ENCODE results near the gene POLR3C. TPM values are rescaled to one million over a fixed set of nuclear protein-coding genes. Genes with fewer than 3 reads are reported as not detected.
"Not testable (repeated sequence)": the region's sequence is repeated elsewhere in the genome, so short reads cannot be mapped to it uniquely, and the experiment has no call there.

The POLR3C gene
- total RNA-seq, 6 donors from 2014 or later = 15.9 to 40.9 (median 26.7) TPM

DNA sequence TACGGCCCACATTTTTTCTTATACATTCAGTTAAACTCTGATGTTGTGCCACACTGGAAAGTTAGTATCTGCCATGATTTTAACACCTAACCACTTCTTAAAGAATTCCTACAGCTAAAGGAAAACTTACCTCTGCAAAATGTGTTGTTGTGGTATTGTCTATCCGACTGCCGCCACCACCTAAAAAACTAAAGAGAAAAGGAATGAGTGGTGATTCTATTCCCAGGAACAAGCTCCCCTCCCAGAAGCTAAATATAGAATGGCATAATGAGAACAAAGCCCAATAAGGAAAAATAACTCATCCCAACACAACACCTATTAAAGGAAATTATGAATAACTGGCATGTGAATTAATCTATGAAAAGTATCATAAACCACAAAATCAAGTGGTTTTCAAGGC is 39.6 kb upstream of the POLR3C start:
- WGBS, 2 donors = 93 to 94% methylated on average over 3 of the region's 3 CpGs
- H3K9me3 ChIP-seq = no peaks in the 10 kb centered on the region
- DNase-seq = no peak
- peaks cover 0 to 30% (median 3%) of the 10 kb centered on the region in 4 donors for H3K36me3 ChIP-seq
- no peak for ATAC-seq (ENCODE audit: low FRiP score in 2 of 2)
- H3K27me3 ChIP-seq = no peaks in the 10 kb centered on the region
- no peak for TF ChIP-seq POLR2A (IDR thresholded peaks at IDR 0.05)
- no peak for TF ChIP-seq EP300 (IDR thresholded peaks at IDR 0.05)
- TF ChIP-seq, protein P1, sequence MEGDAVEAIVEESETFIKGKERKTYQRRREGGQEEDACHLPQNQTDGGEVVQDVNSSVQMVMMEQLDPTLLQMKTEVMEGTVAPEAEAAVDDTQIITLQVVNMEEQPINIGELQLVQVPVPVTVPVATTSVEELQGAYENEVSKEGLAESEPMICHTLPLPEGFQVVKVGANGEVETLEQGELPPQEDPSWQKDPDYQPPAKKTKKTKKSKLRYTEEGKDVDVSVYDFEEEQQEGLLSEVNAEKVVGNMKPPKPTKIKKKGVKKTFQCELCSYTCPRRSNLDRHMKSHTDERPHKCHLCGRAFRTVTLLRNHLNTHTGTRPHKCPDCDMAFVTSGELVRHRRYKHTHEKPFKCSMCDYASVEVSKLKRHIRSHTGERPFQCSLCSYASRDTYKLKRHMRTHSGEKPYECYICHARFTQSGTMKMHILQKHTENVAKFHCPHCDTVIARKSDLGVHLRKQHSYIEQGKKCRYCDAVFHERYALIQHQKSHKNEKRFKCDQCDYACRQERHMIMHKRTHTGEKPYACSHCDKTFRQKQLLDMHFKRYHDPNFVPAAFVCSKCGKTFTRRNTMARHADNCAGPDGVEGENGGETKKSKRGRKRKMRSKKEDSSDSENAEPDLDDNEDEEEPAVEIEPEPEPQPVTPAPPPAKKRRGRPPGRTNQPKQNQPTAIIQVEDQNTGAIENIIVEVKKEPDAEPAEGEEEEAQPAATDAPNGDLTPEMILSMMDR (IDR thresholded peaks at IDR 0.05) = no peak
- no peak for TF ChIP-seq POLR2AphosphoS5 (IDR thresholded peaks at IDR 0.05)
- no peak overlapping the region for H3K4me3 ChIP-seq
- peaks cover 8 to 20% (median 11%) of the 10 kb centered on the region in 4 donors for H3K4me1 ChIP-seq
- no peak overlapping the region for H3K27ac ChIP-seq

DNA sequence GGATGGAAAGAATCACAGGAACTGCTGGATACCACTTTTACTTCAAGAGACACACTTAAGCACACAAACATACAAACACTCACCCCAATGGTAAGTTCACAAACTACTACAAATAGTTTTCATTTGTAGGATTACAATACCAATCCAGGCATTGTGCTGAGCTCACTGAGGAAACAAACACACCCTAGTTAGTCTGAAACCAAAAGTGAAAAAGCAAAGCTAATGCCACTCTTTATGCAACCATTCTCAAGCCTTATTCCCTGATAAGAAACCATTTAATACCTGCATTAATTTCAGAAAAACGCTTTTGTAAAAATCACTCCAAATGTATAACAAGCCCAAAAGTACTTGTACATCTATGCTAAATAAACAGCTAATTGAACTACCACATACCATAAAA is 38.5 kb upstream of the POLR3C start:
- no peaks in the 10 kb centered on the region for H3K27me3 ChIP-seq
- H3K27ac ChIP-seq = peak overlapping the region; percentile 11 to 73 (median 49)
- H3K4me3 ChIP-seq = no peak overlapping the region
- DNase-seq = no peak
- WGBS, 2 donors = 69 to 76% methylated on average over 1 of the region's 1 CpG
- ATAC-seq (ENCODE audit: low FRiP score in 2 of 2) = no peak
- TF ChIP-seq POLR2A (IDR thresholded peaks at IDR 0.05) = no peak
- no peak for TF ChIP-seq POLR2AphosphoS5 (IDR thresholded peaks at IDR 0.05)
- TF ChIP-seq EP300 (IDR thresholded peaks at IDR 0.05) = no peak
- TF ChIP-seq, protein P1 (IDR thresholded peaks at IDR 0.05) = no peak
- H3K9me3 ChIP-seq = no peaks in the 10 kb centered on the region
- H3K36me3 ChIP-seq = peaks cover 0 to 27% (median 3%) of the 10 kb centered on the region in 4 donors
- peaks cover 8 to 20% (median 11%) of the 10 kb centered on the region in 4 donors for H3K4me1 ChIP-seq

DNA sequence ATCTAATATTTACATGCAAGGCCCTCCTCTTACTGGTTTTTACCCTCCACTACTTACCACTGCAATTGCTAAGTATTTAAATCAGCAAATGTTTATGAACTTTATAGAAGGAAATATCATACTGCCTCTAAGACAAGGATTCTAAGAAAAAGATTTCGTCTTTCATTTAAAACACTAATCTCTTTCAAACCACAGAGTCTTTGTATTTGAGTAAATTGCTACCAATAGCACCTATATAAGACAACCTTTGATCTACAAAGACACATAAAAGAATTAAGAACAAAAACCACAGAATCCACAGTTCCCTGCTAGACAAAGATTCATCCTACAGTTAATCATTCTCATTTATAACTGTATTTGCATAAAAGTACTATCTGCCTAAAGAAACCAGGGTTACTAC is 37.7 kb upstream of the POLR3C start:
- WGBS, 2 donors = 0 to 6% methylated on average over 1 of the region's 1 CpG
- Histone ChIP-seq H3K36me3 (peaks cover 0 to 27% (median 3%) of the 10 kb centered on the region in 4 donors), H3K4me1 (peaks cover 8 to 20% (median 11%) of the 10 kb centered on the region in 4 donors), H3K27ac (peak overlapping the region; percentile 11 to 73 (median 49)), H3K4me3 (no peak overlapping the region), H3K9me3 (no peaks in the 10 kb centered on the region), H3K27me3 (no peaks in the 10 kb centered on the region)
- TF ChIP-seq POLR2AphosphoS5 (IDR thresholded peaks at IDR 0.05) (no peak), EP300 (IDR thresholded peaks at IDR 0.05) (no peak), POLR2A (IDR thresholded peaks at IDR 0.05) (no peak)
- TF ChIP-seq, protein P1 (IDR thresholded peaks at IDR 0.05) = no peak
- DNase-seq (no peak), ATAC-seq (ENCODE audit: low FRiP score in 2 of 2) (no peak)

DNA sequence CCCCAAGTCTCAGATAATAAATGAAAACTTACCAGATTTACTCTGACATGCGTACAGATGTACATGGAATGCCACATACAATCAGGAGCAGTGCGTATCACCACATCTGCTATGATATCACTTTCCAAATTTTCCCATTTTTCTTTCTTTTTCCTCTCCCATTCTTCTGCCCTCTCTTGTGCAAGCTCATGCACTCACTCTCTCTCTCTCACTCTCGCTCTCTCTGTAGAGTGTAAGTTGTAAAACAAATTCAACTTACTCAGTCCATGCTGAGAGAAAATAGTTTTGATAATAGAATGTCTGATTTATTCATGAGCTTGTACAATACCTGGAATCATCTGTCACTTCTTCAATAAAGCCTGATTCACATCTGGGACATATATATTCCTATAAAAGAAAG is 35.4 kb upstream of the POLR3C start:
- TF ChIP-seq POLR2AphosphoS5 (IDR thresholded peaks at IDR 0.05) (no peak), EP300 (IDR thresholded peaks at IDR 0.05) (no peak), POLR2A (IDR thresholded peaks at IDR 0.05) (no peak)
- TF ChIP-seq, protein P1 (IDR thresholded peaks at IDR 0.05) = no peak
- H3K27ac ChIP-seq = no peak overlapping the region

DNA sequence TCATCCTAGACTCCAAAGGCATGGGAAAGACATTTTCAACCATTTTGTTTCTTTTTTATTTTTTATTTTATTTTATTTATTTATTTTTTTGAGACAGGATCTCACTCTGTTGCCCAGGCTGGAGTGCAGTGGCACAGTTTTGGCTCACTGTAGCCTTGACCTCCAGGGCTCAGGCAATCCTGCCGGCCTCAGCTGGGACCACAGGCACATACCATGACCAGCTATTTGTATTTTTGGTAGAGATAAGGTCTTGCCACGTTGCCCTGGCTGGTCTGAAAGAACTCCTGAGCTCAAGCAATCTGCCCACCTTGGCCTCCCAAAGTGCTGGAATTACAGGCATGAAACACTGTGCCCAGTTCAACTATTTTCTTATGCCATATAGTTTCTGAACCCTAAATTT is 32.1 kb upstream of the POLR3C start:
- not testable (repeated sequence) for H3K9me3 ChIP-seq; H3K4me1 ChIP-seq; H3K27ac ChIP-seq; H3K27me3 ChIP-seq; H3K4me3 ChIP-seq; DNase-seq; ATAC-seq (ENCODE audit: low FRiP score in 2 of 2)
- H3K36me3 ChIP-seq = peaks cover 0 to 21% (median 3%) of the 10 kb centered on the region in 4 donors
- WGBS, 2 donors = 88 to 91% methylated on average over 2 of the region's 2 CpGs

More for the DNA sequence above, 35.4 kb upstream of the POLR3C start:
- WGBS, 2 donors = 97 to 98% methylated on average over 3 of the region's 3 CpGs
- H3K36me3 ChIP-seq = peaks cover 0 to 28% (median 3%) of the 10 kb centered on the region in 4 donors
- H3K4me3 ChIP-seq = no peak overlapping the region
- no peak for DNase-seq
- ATAC-seq (ENCODE audit: low FRiP score in 2 of 2) = no peak
- no peaks in the 10 kb centered on the region for H3K9me3 ChIP-seq
- H3K27me3 ChIP-seq = no peaks in the 10 kb centered on the region
- peaks cover 7 to 13% (median 9%) of the 10 kb centered on the region in 4 donors for H3K4me1 ChIP-seq

Measured in upper lobe of left lung (tissue), 6 donors.